GM06990 (cell line): ENCODE results near the gene GPR135.
A peak's percentile ranks its signal among the peaks of the same experiment; 100 is the strongest.

ENCODE experiments used
- DNase-seq: peaks from one replicate; pipeline ENCODE4 v3.0.0-alpha.2; 2011; ENCODE audit not compliant: insufficient read length; ENCODE audit errors: extremely low read depth
- H3K27me3 ChIP-seq: replicated peaks from 2 replicates; pipeline ENCODE4 v1.6.0; 2011; ENCODE audit warnings: low read length; ENCODE audit not compliant: control insufficient read depth, insufficient read depth
- H3K36me3 ChIP-seq: 2 replicates; pipeline ENCODE4 v1.5.1; 2011; ENCODE audit warnings: low read length; ENCODE audit not compliant: control insufficient read depth, insufficient read depth
- H3K4me3 ChIP-seq: replicated peaks from 2 replicates; pipeline ENCODE4 v1.5.1; 2011; ENCODE audit warnings: low read depth, mild to moderate bottlenecking, control low read depth, low read length
- CTCF ChIP-seq: IDR thresholded peaks from 2 replicates; pipeline ENCODE4 v1.5.1; 2011; ENCODE audit warnings: low read length, control low read depth, mild to moderate bottlenecking, inconsistent platforms; ENCODE audit not compliant: insufficient read depth, poor library complexity, severe bottlenecking

Gene GPR135

DNA sequence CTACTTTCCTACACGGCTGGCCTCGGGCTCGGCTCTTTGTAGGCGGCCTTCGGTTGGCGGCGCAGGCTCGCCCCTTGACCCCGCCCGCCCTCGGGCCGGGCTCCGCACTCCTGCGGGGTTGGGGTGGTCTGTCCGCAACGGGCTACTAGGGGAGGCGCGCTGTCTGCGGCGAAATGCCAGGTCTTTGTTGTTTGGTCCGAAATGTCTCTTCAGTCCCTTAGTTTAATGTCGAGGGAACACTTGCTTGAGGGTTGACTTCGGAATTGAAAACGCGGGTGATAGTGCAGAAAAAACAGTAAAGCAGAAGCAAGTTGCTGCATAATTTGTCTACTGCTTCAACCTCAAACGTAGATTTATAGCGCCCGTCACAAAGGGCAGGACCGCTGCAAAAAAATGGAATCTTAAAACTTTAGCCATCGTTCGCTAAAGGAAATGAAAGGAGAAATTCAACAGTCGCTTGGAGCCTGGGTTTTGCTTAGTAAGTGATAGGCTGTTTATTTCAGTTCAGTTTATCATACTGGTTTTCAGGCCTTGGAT, 19.5 kb upstream of the GPR135 start:
- DNase-seq = no peak
- Histone ChIP-seq H3K27me3 (no peaks in the 10 kb centered on the region), H3K4me3 (peak overlapping the region; percentile 71), H3K36me3 (no peaks in the 10 kb centered on the region; the same call in 1 of the 2 replicates)
- TF ChIP-seq CTCF = no peak

DNA sequence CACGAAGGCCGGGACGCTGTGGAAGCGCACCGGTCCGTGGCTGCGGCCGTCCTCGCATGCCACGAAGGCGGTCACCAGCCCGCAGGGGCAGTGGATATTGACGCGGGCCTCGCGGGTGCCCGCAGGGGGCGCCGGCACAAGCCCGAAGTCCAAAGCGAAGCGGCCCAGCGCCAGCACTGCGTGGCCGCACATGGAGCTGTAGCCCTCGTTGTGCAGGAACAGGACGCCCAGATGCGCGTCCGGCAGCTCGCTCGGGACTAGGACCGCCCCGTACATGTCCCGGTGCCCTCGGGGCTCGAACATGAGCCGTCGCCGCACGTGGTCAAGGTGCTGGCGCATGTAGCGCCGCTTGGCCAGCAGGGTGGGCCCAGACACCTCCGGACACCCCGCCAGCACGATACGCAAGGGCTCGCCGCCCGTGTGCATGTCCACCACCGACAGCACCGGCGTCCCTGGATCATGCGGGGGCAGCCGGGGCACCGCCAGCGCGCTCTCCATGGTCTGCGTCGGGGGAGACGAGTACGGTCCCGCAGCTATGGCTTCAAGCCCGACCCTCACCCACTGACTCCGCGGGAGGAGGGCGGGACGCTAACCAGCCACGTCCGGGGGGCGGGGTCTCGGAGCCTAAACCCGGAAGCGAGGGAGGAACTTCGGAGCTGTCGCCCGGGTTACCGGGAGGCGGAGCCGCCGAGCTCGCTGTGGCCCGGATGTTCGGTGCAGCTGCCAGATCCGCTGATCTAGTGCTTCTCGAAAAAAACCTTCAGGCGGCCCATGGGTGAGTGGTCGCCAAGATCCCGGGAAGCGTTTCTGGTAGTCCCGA, 18.8 kb upstream of the GPR135 start, which contains the start of the genes JKAMP and L3HYPDH:
Gene JKAMP (plus strand): TSS at position 699 of the 820 bp plus-strand sequence. CDS start 73 bp downstream, at position 772.
Gene L3HYPDH (minus strand): TSS at position 590 of the 820 bp plus-strand sequence. CDS start 92 bp downstream, at position 498.
- peak within 1 kb of the TSS; percentile 71 for H3K4me3 ChIP-seq
- DNase-seq = peak; percentile 96
- H3K36me3 ChIP-seq = no peaks in the 10 kb centered on the region; the same call in 1 of the 2 replicates
- TF ChIP-seq CTCF = peak; percentile 61
- no peaks in the 10 kb centered on the region for H3K27me3 ChIP-seq

DNA sequence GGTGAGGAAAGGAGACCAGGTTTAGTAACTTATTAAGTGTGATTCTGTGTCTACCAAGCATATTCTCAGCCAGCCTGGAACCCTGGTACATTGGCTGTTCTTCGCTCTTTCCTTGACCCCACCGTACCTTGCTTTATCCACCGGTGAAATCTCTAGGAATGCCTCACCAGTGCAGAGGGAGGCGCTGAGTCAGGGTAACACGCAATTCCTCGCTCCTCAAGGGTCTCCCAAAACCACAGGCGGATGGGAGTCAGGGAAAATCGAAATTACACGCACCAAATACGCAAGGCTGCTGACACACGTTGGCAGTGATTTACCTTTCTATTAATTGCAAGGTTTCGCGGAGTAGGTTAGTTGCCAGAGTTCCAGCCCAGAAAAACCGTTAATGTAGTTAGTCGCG, 18.2 kb upstream of the GPR135 start:
- DNase-seq = no peak
- Histone ChIP-seq H3K27me3 (no peaks in the 10 kb centered on the region), H3K4me3 (peak overlapping the region; percentile 71), H3K36me3 (no peaks in the 10 kb centered on the region; the same call in 1 of the 2 replicates)
- TF ChIP-seq CTCF = no peak

DNA sequence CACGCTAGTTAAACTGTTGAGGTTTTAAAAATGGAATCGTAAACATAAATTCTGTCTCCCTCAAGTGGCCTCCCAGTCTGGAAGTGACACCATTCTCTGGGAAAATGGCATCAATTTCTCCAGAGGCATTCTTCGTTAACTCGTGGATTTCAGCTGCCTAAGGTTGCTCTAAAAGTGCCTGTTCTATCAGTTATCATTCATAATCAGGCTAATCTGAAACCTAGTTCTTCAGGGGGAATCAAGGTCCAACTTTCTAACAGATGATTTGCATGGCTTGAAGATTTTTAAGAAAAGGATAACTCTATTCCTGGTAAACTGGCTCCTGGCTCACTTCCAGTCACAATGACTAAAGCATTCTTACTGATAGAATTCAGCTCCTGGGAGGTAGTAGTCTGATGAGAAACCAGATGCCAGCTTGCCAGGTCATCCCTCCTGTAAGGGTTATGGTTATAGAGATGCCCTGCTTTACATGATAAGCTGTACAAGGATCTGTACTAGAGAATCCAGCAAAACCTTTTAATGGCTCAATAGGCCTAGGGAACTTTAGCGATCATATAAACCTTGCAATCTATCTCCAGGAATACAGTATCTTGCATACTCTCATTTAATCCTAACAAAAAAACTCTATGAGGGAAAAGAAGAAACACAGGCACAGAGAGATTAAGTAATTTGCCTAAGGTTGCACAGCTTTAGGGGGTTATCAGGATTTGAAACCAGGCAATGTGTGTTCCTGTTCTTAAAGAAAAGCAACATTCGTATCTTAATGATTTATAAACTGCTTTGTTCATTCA, 17.6 kb upstream of the GPR135 start:
- Histone ChIP-seq H3K4me3 (peak overlapping the region; percentile 71), H3K27me3 (no peaks in the 10 kb centered on the region), H3K36me3 (no peaks in the 10 kb centered on the region; the same call in 1 of the 2 replicates)
- no peak for DNase-seq
- no peak for TF ChIP-seq CTCF

DNA sequence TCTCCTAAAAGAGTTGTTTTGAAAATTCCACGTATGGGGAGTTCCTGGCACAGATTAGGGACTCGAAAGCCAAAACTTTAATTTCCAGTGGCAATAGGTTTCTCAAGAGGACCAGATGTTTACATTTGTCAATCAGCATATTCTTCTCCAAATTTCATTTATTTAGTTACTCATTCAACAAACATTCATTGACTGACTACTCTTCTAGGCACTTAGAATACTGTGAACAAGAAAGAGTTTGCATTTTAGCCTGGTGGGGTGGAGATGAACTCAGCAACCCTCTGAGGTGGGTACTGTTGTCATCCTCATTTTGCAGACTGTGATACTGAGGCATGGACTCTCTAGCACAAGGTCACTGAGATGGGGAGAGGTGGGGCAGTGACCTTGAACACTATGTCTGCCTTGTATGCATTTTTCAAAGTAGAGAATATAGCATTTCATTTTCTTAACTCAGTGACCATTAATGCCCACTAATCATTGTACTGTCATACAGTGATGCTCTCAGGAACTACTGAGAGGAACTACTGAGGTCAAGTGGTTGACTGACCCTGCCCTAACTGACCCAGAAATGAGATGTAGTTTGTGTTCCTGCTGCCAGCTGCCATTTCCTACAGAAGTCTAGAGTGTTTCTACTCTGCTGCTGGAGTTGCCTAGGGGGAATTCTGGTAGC, 16.8 kb upstream of the GPR135 start:
- Histone ChIP-seq H3K27me3 (no peaks in the 10 kb centered on the region), H3K36me3 (no peaks in the 10 kb centered on the region), H3K4me3 (peak overlapping the region; percentile 71; the same call in 1 of the 2 replicates)
- TF ChIP-seq CTCF = no peak
- no peak for DNase-seq
